Coronary artery (tissue), 2 donors: ENCODE results near the gene FOXP1.
"Not testable (repeated sequence)": the region's sequence is repeated elsewhere in the genome, so short reads cannot be mapped to it uniquely, and the experiment has no call there.

Experiments used
- DNase-seq: peaks from one replicate; pipeline ENCODE4 v3.0.0-alpha.2; 2017; ENCODE audit warnings: low spot score
- H3K27ac ChIP-seq, 2 donors: fragments of 200-600 bp; sonication (generic); one replicate each; pipeline ENCODE4 v1.5.1; 2016 to 2019
- H3K4me3 ChIP-seq: fragments of 200-600 bp; sonication (generic); 2 replicates; pipeline ENCODE4 v1.5.1; 2016; ENCODE audit warnings: mild to moderate bottlenecking, moderate library complexity
- TF ChIP-seq, protein P1 (sequence below): fragments of 200-600 bp; sonication (generic); IDR thresholded peaks from one replicate; pipeline ENCODE4 v1.5.1; 2019; ENCODE audit warnings: antibody characterized with exemption

FOXP1 gene

DNA sequence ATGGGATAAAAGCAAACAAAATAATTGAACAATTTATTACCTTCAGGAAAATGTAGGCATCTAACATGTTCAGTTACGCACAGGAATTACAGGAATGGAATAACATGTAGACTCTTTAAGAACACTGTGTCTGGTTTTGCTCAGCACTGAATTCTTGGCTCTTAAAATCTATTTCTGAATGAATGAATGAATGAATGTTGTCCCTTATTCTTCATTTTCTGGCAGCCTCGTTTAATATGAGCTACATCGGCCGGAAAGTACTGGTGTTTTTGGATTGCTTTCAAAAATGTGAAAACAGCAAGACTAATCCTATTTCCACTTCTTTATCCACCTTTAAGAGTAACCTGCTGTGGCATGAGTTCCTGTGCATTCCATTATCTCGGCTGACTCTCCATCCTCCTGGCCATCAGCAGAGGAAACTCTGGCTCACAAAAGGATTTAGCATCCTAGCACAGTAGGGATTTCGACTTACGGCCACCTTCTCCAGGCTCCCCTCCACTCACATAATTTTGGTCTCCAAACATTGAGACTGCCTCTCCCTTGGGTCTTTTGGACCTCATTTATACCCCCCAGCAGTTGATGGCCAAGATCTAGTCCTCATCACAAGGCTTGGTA, 145.3 kb downstream of the FOXP1 start:
- Histone ChIP-seq H3K4me3 (no peak overlapping the region), H3K27ac (no peak overlapping the region)
- DNase-seq: no peak
- TF ChIP-seq, protein P1, sequence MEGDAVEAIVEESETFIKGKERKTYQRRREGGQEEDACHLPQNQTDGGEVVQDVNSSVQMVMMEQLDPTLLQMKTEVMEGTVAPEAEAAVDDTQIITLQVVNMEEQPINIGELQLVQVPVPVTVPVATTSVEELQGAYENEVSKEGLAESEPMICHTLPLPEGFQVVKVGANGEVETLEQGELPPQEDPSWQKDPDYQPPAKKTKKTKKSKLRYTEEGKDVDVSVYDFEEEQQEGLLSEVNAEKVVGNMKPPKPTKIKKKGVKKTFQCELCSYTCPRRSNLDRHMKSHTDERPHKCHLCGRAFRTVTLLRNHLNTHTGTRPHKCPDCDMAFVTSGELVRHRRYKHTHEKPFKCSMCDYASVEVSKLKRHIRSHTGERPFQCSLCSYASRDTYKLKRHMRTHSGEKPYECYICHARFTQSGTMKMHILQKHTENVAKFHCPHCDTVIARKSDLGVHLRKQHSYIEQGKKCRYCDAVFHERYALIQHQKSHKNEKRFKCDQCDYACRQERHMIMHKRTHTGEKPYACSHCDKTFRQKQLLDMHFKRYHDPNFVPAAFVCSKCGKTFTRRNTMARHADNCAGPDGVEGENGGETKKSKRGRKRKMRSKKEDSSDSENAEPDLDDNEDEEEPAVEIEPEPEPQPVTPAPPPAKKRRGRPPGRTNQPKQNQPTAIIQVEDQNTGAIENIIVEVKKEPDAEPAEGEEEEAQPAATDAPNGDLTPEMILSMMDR: no peak

DNA sequence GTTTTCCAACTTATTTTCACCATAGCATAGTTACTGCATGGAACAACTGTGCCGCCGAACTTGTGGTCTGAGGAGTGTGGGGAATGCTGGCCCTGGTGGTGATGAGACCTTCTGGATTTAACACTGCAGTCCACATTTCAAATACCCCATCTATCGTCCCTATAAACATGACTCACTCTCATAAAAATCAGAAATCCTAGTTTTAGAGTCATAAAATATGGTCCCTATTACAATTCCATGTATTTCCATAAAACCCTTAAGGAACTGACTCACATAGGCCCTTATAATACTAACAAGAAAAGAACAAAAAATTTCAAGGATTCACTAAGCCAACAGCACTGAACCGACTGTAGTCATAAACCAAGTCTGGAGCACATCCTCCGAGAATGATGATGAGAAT, 147.2 kb downstream of the FOXP1 start:
- no peak for DNase-seq
- TF ChIP-seq, protein P1: no peak
- Histone ChIP-seq H3K4me3 (no peak overlapping the region), H3K27ac (no peak overlapping the region)

- DNase-seq, H3K27ac ChIP-seq, H3K4me3 ChIP-seq: not testable (repeated sequence)
Observed at GRCh38 chr3:71435836-71436235, 147.7 kb downstream of the FOXP1 start.

DNA sequence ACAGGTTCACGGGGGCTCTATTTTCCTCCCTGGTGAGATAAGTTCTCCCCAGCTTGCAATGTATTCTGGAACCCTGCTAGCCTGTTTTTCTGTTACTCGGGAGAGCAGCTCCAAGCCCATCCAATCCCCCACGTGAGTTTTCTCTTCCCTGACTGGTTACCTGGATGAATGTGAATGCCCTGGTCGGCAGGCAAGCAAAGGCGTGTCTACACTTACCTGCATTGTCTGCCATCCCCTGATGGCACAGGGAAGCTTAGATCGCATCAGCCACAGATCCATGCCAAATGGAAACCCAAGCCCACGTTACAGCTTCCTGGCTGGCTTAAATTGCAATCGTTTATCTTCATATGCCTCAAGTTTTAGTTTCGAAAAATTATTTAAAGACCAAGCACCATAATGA, 149.9 kb downstream of the FOXP1 start:
- TF ChIP-seq, protein P1: no peak
- DNase-seq: no peak
- Histone ChIP-seq H3K27ac (no peak overlapping the region), H3K4me3 (no peak overlapping the region)

- TF ChIP-seq, protein P1: no peak
- DNase-seq: no peak
- Histone ChIP-seq H3K27ac (no peak overlapping the region), H3K4me3 (no peak overlapping the region)
Observed at GRCh38 chr3:71432044-71432975, 151.2 kb downstream of the FOXP1 start.

DNA sequence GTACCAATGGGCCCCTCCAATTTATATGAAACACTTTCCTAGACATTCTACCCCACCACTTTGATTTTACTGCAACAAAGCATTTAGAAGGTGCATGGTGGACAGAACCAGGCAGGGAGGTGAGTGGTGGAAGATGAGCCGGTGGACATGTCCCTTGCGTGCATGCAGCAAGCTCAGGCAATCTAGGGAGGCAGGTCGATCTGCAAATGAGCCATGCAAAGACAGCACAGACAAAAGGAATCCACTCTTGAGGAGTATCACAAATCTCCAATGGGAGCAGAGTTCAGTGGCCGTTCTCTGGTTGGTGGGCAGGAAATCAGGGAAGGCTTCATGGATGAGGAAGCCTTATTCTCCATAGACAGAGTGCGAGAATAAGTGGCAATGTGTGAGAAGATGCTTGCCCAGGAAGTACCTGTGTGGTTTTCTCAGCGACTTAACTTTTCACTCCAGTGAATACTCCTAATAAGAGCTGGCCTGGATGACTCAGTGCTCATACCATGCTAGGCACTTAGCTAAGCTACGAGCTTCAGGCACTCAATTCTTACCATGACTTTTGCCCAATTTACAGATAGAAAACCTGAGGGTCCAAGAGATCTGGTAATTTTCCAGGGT, 152.5 kb downstream of the FOXP1 start:
- TF ChIP-seq, protein P1: no peak
- Histone ChIP-seq H3K4me3 (no peak overlapping the region), H3K27ac (no peak overlapping the region)
- DNase-seq: no peak

DNA sequence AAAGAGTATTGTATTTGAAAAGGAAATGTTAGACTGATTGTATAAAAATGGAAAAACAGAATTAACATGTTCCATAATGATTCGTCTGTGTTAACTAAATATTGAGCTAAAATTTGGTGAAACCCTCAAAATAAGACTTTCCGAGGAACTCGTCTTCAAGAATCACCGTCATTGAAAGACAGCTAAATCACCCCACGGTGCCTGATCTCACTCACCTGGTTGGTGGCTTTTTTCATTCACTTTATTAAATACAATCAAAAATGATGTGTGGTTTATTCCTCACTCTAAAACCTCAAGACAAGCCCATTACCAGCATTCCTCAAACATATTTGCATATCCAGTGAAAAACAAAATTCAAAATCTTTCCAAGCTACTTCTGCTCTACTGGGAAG, 153.9 kb downstream of the FOXP1 start:
- TF ChIP-seq, protein P1: no peak
- H3K27ac ChIP-seq: no peak overlapping the region
- H3K4me3 ChIP-seq: no peak overlapping the region
- no peak for DNase-seq
